ENCODE data around the gene ARMC9. TPM values are rescaled to one million over a fixed set of nuclear protein-coding genes. Genes with fewer than 3 reads are reported as not detected.

ARMC9 gene
- total RNA-seq, 6 donors from 2014 or later, result 26.7 to 145 (median 61.0) TPM

GRCh38 chr2:231296401-231296974 lies 98.1 kb downstream of the ARMC9 start:
- WGBS, 2 donors, result 97% methylated on average over 13 of the region's 13 CpGs
- H3K4me3 ChIP-seq, result no peak overlapping the region
- no peak overlapping the region for H3K27ac ChIP-seq
- TF ChIP-seq CTCF (IDR thresholded peaks at IDR 0.05), result no peak
- no peak for TF ChIP-seq EP300 (IDR thresholded peaks at IDR 0.05)
- no peak for TF ChIP-seq POLR2A (IDR thresholded peaks at IDR 0.05)
- no peak for TF ChIP-seq POLR2AphosphoS5 (IDR thresholded peaks at IDR 0.05)
- H3K9me3 ChIP-seq, result no peaks in the 10 kb centered on the region
- peak in 1 of 2 donors; percentile 37 for DNase-seq
- peaks cover 0 to 3% (median 0%) of the 10 kb centered on the region in 4 donors for H3K36me3 ChIP-seq
- no peak for ATAC-seq (ENCODE audit: low FRiP score in 2 of 2)
- peaks cover 19 to 53% (median 46%) of the 10 kb centered on the region in 4 donors for H3K4me1 ChIP-seq
- no peaks in the 10 kb centered on the region for H3K27me3 ChIP-seq

- Histone ChIP-seq H3K9me3 (no peaks in the 10 kb centered on the region), H3K27ac (peak overlapping the region in 1 of 4 donors; percentile 24), H3K27me3 (no peaks in the 10 kb centered on the region), H3K4me3 (no peak overlapping the region), H3K4me1 (peaks cover 19 to 52% (median 46%) of the 10 kb centered on the region in 4 donors), H3K36me3 (peaks cover 0 to 3% (median 0%) of the 10 kb centered on the region in 4 donors)
- DNase-seq, result peak in 1 of 2 donors; percentile 73
- 44 to 68% methylated on average over 10 to 12 of the region's 12 CpGs for WGBS, 2 donors
- no peak for TF ChIP-seq POLR2A (IDR thresholded peaks at IDR 0.05)
- peak; percentile 40 to 69 (median 60) for TF ChIP-seq CTCF (IDR thresholded peaks at IDR 0.05)
- no peak for TF ChIP-seq POLR2AphosphoS5 (IDR thresholded peaks at IDR 0.05)
- no peak for TF ChIP-seq EP300 (IDR thresholded peaks at IDR 0.05)
- peak in 1 of 2 donors; percentile 66 for ATAC-seq (ENCODE audit: low FRiP score in 2 of 2)
These were observed 98.9 kb downstream of the ARMC9 start for GRCh38 chr2:231297108-231297908.

GRCh38 chr2:231298091-231298490 lies 99.7 kb downstream of the ARMC9 start:
- 95 to 96% methylated on average over 8 of the region's 8 CpGs for WGBS, 2 donors
- Histone ChIP-seq H3K4me3 (no peak overlapping the region), H3K36me3 (peaks cover 0 to under 1% (median 0%) of the 10 kb centered on the region in 4 donors), H3K27me3 (no peaks in the 10 kb centered on the region), H3K9me3 (no peaks in the 10 kb centered on the region), H3K4me1 (peaks cover 18 to 46% (median 39%) of the 10 kb centered on the region in 4 donors), H3K27ac (no peak overlapping the region)
- peak in 1 of 2 donors; percentile 36 for DNase-seq
- ATAC-seq (ENCODE audit: low FRiP score in 2 of 2), result no peak
- TF ChIP-seq EP300 (IDR thresholded peaks at IDR 0.05), result no peak

GRCh38 chr2:231299267-231299666 lies 100.8 kb downstream of the ARMC9 start:
- WGBS, 2 donors, result 54 to 59% methylated on average over 7 of the region's 7 CpGs
- peak overlapping the region in 3 of 4 donors; percentile 66 to 70 (median 69) for H3K27ac ChIP-seq
- H3K36me3 ChIP-seq, result no peaks in the 10 kb centered on the region
- ATAC-seq (ENCODE audit: low FRiP score in 2 of 2) (peak; percentile 4 to 63), DNase-seq (no peak)
- peaks cover 17 to 35% (median 31%) of the 10 kb centered on the region in 4 donors for H3K4me1 ChIP-seq
- no peaks in the 10 kb centered on the region for H3K9me3 ChIP-seq
- H3K27me3 ChIP-seq, result no peaks in the 10 kb centered on the region
- no peak for TF ChIP-seq EP300 (IDR thresholded peaks at IDR 0.05)
- no peak for TF ChIP-seq POLR2AphosphoS5 (IDR thresholded peaks at IDR 0.05)
- no peak for TF ChIP-seq POLR2A (IDR thresholded peaks at IDR 0.05)
- no peak for TF ChIP-seq CTCF (IDR thresholded peaks at IDR 0.05)
- no peak overlapping the region for H3K4me3 ChIP-seq

- 45 to 46% methylated on average over 8 of the region's 8 CpGs for WGBS, 2 donors
- DNase-seq (peak in 1 of 2 donors; percentile 63), ATAC-seq (ENCODE audit: low FRiP score in 2 of 2) (peak; percentile 48 to 85)
- Histone ChIP-seq H3K27ac (peak overlapping the region in 3 of 4 donors; percentile 66 to 70 (median 69)), H3K4me3 (no peak overlapping the region), H3K4me1 (peaks cover 17 to 31% (median 27%) of the 10 kb centered on the region in 4 donors), H3K9me3 (no peaks in the 10 kb centered on the region), H3K36me3 (no peaks in the 10 kb centered on the region), H3K27me3 (no peaks in the 10 kb centered on the region)
- peak in 1 of 4 donors; percentile 58 for TF ChIP-seq EP300 (IDR thresholded peaks at IDR 0.05)
- peak in 1 of 2 donors; percentile 5 for TF ChIP-seq POLR2AphosphoS5 (IDR thresholded peaks at IDR 0.05)
- TF ChIP-seq CTCF (IDR thresholded peaks at IDR 0.05), result no peak
- peak in 1 of 4 donors; percentile 11 for TF ChIP-seq POLR2A (IDR thresholded peaks at IDR 0.05)
These were observed 101.7 kb downstream of the ARMC9 start for GRCh38 chr2:231300020-231300721.

Measured in upper lobe of left lung (tissue), 6 donors.